RWPE2 (cell line): Measurements from ENCODE around the gene ABCA10.

Experiments
- ATAC-seq: fragments of 200-7000 bp; cut with Tn5 transposase; 3 replicates; pipeline ENCODE4 v1.9.1; 2021; ENCODE audit warnings: low read depth
- DNase-seq: peaks from one replicate; pipeline ENCODE4 v3.0.0-alpha.2; 2020; ENCODE audit warnings: low spot score
- H3K27ac ChIP-seq: fragments of 450-650 bp; 2 replicates; pipeline ENCODE4 v1.5.1; 2017; ENCODE audit warnings: mild to moderate bottlenecking; ENCODE audit not compliant: poor library complexity, severe bottlenecking
- H3K27me3 ChIP-seq: fragments of 250-450 bp; sonication (Bioruptor Pico); 2 replicates; pipeline ENCODE4 v1.5.1; 2021; ENCODE audit warnings: mild to moderate bottlenecking, moderate library complexity; ENCODE audit not compliant: insufficient read depth, poor library complexity, severe bottlenecking
- H3K36me3 ChIP-seq: fragments of 250-450 bp; sonication (Bioruptor Pico); 2 replicates; pipeline ENCODE4 v1.5.1; 2020; ENCODE audit warnings: low read depth, mild to moderate bottlenecking, moderate library complexity
- H3K4me1 ChIP-seq: fragments of 250-450 bp; sonication (Bioruptor Pico); 2 replicates; pipeline ENCODE4 v1.5.1; 2021; ENCODE audit warnings: mild to moderate bottlenecking, moderate library complexity; ENCODE audit not compliant: insufficient read depth, poor library complexity, severe bottlenecking
- H3K4me3 ChIP-seq: fragments of 250-450 bp; sonication (Bioruptor Pico); 2 replicates; pipeline ENCODE4 v1.5.1; 2021; ENCODE audit warnings: mild to moderate bottlenecking, moderate library complexity; ENCODE audit not compliant: severe bottlenecking
- H3K9me3 ChIP-seq: fragments of 250-450 bp; sonication (Bioruptor Pico); 2 replicates; pipeline ENCODE4 v1.5.1; 2021; ENCODE audit warnings: mild to moderate bottlenecking, moderate library complexity; ENCODE audit not compliant: severe bottlenecking
- TF ChIP-seq, protein P1 (sequence below): fragments of 450-650 bp; IDR thresholded peaks from one replicate; pipeline ENCODE4 v1.5.1; 2017; ENCODE audit warnings: mild to moderate bottlenecking, moderate library complexity; ENCODE audit not compliant: poor library complexity, severe bottlenecking

The ABCA10 gene

DNA sequence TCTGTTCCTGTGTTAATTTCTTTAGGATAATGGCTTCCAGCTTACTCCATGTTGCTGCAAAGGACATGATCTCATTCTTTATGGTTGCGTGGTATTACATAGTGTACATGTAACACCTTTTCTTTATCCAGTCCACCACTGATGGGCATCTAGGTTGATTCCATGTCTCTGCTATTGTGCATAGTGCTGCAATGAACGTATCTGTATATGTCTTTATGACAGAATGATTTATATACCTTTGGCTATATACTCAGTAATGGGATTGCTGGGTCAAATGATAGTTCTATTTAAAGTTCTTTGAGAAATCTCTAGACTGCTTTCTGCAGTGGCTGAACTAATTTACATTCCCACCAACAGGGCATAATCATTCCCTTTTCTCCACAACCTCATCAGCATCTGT lies 39.8 kb downstream of the ABCA10 start:
- Histone ChIP-seq H3K27me3 (no peaks in the 10 kb centered on the region), H3K9me3 (no peaks in the 10 kb centered on the region), H3K27ac (no peak overlapping the region), H3K4me1 (no peaks in the 10 kb centered on the region), H3K4me3 (no peak overlapping the region), H3K36me3 (no peaks in the 10 kb centered on the region)
- TF ChIP-seq, protein P1, sequence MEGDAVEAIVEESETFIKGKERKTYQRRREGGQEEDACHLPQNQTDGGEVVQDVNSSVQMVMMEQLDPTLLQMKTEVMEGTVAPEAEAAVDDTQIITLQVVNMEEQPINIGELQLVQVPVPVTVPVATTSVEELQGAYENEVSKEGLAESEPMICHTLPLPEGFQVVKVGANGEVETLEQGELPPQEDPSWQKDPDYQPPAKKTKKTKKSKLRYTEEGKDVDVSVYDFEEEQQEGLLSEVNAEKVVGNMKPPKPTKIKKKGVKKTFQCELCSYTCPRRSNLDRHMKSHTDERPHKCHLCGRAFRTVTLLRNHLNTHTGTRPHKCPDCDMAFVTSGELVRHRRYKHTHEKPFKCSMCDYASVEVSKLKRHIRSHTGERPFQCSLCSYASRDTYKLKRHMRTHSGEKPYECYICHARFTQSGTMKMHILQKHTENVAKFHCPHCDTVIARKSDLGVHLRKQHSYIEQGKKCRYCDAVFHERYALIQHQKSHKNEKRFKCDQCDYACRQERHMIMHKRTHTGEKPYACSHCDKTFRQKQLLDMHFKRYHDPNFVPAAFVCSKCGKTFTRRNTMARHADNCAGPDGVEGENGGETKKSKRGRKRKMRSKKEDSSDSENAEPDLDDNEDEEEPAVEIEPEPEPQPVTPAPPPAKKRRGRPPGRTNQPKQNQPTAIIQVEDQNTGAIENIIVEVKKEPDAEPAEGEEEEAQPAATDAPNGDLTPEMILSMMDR: no peak
- no peak for DNase-seq
- no peak for ATAC-seq

DNA sequence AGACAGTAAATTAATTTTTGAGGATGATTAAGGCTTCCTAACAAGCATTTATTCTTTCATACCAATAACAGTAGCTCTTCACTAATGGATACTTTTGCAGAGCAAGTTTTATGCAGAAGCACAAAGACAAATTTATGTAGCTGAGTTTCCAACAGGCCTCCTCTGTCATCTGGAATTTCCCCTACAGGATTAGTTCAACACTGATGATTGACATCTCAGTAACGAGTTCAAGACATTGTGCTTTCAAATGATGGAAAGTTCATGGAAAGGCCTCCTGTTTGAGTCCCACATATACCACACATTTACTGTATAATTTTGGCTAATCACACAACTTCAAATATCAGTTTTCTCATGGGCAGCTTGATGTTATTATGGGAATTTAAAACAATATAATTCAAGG lies 40.6 kb downstream of the ABCA10 start:
- ATAC-seq (no peak), DNase-seq (no peak)
- Histone ChIP-seq H3K36me3 (no peaks in the 10 kb centered on the region), H3K4me1 (no peaks in the 10 kb centered on the region), H3K27me3 (no peaks in the 10 kb centered on the region), H3K9me3 (no peaks in the 10 kb centered on the region), H3K27ac (no peak overlapping the region), H3K4me3 (no peak overlapping the region)
- TF ChIP-seq, protein P1: no peak

GRCh38 chr17:69187294-69187693 lies 41.3 kb downstream of the ABCA10 start:
- Histone ChIP-seq H3K27ac (no peak overlapping the region), H3K36me3 (no peaks in the 10 kb centered on the region), H3K4me3 (no peak overlapping the region), H3K4me1 (no peaks in the 10 kb centered on the region), H3K9me3 (no peaks in the 10 kb centered on the region), H3K27me3 (no peaks in the 10 kb centered on the region)
- DNase-seq (no peak), ATAC-seq (no peak)
- TF ChIP-seq, protein P1: no peak

DNA sequence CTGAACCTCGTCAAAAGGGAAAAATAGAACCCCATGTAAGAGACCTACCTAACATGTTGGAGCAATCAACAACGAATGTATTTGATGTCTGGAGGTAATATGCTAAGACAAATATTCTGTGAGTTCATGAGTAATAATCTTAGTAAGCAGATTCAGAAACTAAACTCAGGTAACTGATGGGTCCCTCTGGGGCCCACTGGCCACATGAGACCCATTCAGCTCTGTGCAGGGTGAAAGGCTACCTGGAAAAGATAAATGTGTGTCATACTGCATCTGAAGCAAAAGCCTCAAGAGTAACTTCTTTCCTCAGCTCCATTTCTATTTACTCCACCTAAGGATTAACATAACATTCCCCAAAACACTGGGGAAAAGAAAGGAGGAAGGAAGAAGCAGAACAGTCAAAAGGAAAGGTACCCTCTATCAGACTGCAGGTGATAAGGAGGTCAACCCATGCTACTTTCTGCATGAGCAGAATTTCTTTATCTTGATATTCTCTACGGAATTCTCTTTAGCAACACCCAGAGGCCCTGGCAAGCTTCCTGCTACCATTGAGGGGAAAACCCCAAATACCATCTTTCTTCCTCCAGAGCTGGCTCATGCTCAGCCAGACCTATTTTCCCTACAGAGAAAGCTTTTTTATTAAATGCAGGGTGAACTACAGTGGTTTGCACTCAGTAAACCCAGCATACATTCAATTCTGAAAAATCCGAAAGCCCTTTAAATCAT lies 49.2 kb downstream of the ABCA10 start:
- Histone ChIP-seq H3K27ac (no peak overlapping the region), H3K4me3 (no peak overlapping the region), H3K36me3 (no peaks in the 10 kb centered on the region), H3K9me3 (no peaks in the 10 kb centered on the region), H3K27me3 (no peaks in the 10 kb centered on the region), H3K4me1 (peaks cover 30% of the 10 kb centered on the region)
- peak; percentile 15 for DNase-seq
- TF ChIP-seq, protein P1: no peak
- no peak for ATAC-seq

DNA sequence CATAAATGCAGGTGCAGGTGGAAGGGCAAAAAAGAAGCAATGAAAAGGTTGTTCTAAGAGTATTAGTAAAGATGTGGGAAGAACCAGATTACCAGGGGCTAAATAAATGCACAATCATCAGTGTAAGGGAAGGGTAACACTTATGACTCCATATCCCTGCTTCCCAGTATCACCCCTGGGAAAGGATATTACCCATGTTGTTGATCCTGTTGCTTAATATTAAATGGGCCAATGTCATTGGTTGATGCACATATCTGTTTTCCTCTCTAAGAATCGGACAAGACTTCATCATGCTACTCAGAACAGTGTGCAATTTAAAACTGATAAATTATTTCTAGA lies 52.2 kb downstream of the ABCA10 start:
- Histone ChIP-seq H3K36me3 (no peaks in the 10 kb centered on the region), H3K4me1 (peaks cover 34% of the 10 kb centered on the region), H3K4me3 (no peak overlapping the region), H3K9me3 (no peaks in the 10 kb centered on the region), H3K27me3 (no peaks in the 10 kb centered on the region), H3K27ac (peak overlapping the region; percentile 88)
- DNase-seq: no peak
- TF ChIP-seq, protein P1: no peak
- ATAC-seq: no peak
